Testis (tissue), 5 donors: ENCODE results near the gene CDC42. TPM values are rescaled to one million over a fixed set of nuclear protein-coding genes. Genes with fewer than 3 reads are reported as not detected.
"Not testable (repeated sequence)": the region's sequence is repeated elsewhere in the genome, so short reads cannot be mapped to it uniquely, and the experiment has no call there.

ENCODE experiments used
- DNase-seq: peaks from one replicate; pipeline ENCODE4 v3.0.0-alpha.2; 2019
- H3K27ac ChIP-seq, 2 donors: fragments of 200-600 bp; sonication (generic); one replicate each; pipeline ENCODE4 v1.5.1; 2019
- H3K27me3 ChIP-seq: fragments of 200-600 bp; sonication (generic); one replicate; pipeline ENCODE4 v1.5.1; 2019
- H3K36me3 ChIP-seq: fragments of 200-600 bp; sonication (generic); one replicate; pipeline ENCODE4 v1.5.1; 2017; ENCODE audit warnings: low read depth; ENCODE audit errors: missing control alignments
- H3K4me1 ChIP-seq: fragments of 200-600 bp; sonication (generic); one replicate; pipeline ENCODE4 v1.5.1; 2019
- H3K4me3 ChIP-seq, 2 donors: fragments of 200-600 bp; sonication (generic); one replicate each; pipeline ENCODE4 v1.5.1; 2017 to 2019
- H3K9me3 ChIP-seq: fragments of 200-600 bp; sonication (generic); one replicate; pipeline ENCODE4 v1.5.1; 2017
- CTCF ChIP-seq, 3 experiments: fragments of 450-650 bp in 2 of 3; fragments of 200-600 bp in 1 of 3; sonication (generic) in 1 of 3; IDR thresholded peaks; one replicate each; pipeline ENCODE4 v1.5.1; 2016 to 2019; ENCODE audit warnings: antibody characterized with exemption in 3 of 3, mild to moderate bottlenecking in 2 of 3, moderate library complexity in 1 of 3
- POLR2A ChIP-seq: fragments of 450-650 bp; IDR thresholded peaks from one replicate; pipeline ENCODE4 v1.6.1; 2017; ENCODE audit warnings: antibody characterized with exemption, mild to moderate bottlenecking, moderate library complexity
- WGBS, 2 donors: methylation state at CpG; one replicate each; pipeline ENCODE4 v1.1.5; 2018; 5-methylcytosine and 5-hydroxymethylcytosine counted together
- intact Hi-C: fragments of 100-400 bp; cut with DNase I; formaldehyde crosslinking; loops from one replicate; pipeline ENCODE4 v1.15.1; 2023; ENCODE audit warnings: low total_unique reads
- long read RNA-seq, 2 donors: transcript quantifications; one replicate each; lab custom pipeline, GENCODE V29; 2026
- polyA plus RNA-seq: library from polyadenylated mRNA; stranded (reverse); fragments of 350-450 nt; fragmentation: Illumina TruSeq; extraction: RNeasy Lipid Tissue Mini Kit (QIAGEN cat#74804); gene quantifications from one replicate; pipeline ENCODE4 v1.2.3, GENCODE V29; 2014; ENCODE audit warnings: low read depth, low replicate concordance; ENCODE audit not compliant: insufficient read depth
- total RNA-seq, 2 donors: library from RNA; depleted of rRNA; stranded (reverse); fragments of >200 nt; gene quantifications; one replicate each; pipeline ENCODE4 v1.2.3, GENCODE V29; 2016

The CDC42 gene
- total RNA-seq (100 to 1,000 TPM; 139 to 147 TPM), polyA plus RNA-seq (152 TPM)
- long read RNA-seq, donor 1, partial matches to known transcripts: 111 of 221 reads
- long read RNA-seq, donor 1, other reads (novel, unspliced or antisense): 108 of 221 reads
- long read RNA-seq, donor 2, partial matches to known transcripts: 117 of 189 reads
- long read RNA-seq, donor 2, other reads (novel, unspliced or antisense): 70 of 189 reads

DNA sequence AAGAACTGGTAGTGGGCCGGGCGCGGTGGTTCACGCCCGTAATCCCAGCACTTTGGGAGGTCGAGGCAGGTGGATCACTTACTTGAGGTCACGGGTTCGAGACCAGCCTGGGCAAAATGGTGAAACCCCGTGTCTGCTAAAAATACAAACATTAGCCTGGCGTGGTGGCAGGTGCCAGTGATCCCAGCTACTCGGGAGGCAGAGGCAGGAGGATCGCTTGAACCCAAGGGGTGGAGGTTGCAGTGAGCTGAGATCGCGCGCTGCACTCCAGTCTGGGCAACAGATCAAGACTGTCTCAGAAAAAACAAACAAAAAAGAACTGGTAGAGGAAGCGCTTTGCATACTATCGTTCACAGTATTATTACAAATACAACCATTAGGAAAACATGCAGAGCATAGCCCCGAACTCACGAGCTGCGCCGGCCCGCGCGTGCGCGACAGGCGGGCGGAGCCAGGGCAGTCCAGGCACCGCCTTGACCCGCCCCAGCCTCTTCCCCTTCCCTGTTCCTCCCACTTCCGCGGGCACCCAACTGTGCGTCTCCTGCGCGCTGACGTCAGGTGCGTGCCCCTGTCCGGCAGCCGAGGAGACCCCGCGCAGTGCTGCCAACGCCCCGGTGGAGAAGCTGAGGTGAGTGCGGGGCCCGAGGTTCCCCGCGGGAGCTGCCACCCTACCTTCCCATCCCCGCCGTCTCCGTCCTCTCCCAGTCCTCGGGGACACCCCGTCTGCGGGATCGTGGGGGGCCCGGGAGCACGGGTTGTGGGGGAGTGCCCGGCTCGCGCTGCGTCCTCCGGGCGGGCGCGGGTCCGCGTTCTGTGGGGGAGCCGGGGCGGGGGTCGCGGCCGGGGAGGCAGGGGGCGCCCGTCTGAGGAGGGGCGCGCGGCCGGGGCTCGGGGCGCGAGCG is at the start of gene CDC42:
Gene CDC42 (plus strand): TSS at position 595 of the 902 bp plus-strand sequence. CDS start 25,770 bp downstream, outside the sequence.
- intact Hi-C loops: no loop called here
- TF ChIP-seq CTCF (IDR thresholded peaks at IDR 0.05) (no peak), POLR2A (peak; percentile 92)

DNA sequence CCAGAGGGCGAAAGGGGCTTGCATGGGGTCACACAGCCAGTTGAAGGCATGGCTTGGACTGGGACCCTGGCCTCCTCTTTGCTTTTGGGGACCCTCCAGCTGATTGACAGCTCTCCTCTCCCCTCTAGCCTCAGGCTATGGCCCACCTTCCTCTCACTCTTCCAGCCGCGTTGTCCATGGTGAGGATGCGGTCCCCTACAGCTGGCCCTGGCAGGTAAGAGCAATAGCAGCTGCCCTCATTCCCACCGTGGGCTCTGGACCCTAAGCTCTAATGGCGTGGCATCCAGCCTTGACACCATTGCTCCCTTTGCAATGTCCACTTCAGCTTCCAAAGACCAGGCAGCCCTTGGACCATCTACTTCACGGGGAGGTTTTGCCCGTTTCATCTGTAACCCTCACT is 49.6 kb upstream of the CDC42 start:
- WGBS, 2 donors: 91 to 97% methylated on average over 6 to 8 of the region's 8 CpGs
- H3K27me3 ChIP-seq, H3K9me3 ChIP-seq, H3K4me3 ChIP-seq, H3K27ac ChIP-seq, intact Hi-C loops, H3K4me1 ChIP-seq, DNase-seq, H3K36me3 ChIP-seq: not testable (repeated sequence)

More for the DNA sequence above, at the start of gene CDC42:
- Histone ChIP-seq H3K27ac (peak within 1 kb of the TSS; percentile 95 to 100), H3K9me3 (no peaks in the 10 kb centered on the region), H3K4me1 (peaks cover 28% of the 10 kb centered on the region), H3K27me3 (no peaks in the 10 kb centered on the region), H3K4me3 (peak within 1 kb of the TSS; percentile 91 to 99), H3K36me3 (no peaks in the 10 kb centered on the region)
- WGBS, 2 donors: 15 to 16% methylated on average over 36 to 60 of the region's 81 CpGs
- peak; percentile 98 for DNase-seq

DNA sequence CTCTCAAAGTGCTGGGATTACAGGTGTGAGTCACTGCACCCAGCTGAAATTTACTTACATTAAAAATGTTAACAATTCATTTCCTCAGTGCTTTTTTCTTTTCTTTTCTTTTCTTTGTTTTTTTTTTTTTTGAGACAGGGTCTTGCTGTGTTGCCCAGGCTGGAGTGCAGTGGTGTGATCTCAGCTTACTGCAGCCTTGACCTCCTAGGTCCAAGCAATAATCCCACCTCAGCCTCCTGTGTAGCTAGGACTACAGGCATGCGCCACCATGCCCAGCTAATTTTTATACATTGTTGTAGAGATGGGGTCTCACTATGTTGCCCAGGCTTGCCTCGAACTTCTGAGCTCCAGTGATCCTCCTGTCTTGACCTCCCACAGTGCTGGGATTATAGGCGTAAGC is 48.5 kb upstream of the CDC42 start:
- H3K4me3 ChIP-seq, H3K27ac ChIP-seq, H3K27me3 ChIP-seq, H3K4me1 ChIP-seq, DNase-seq, H3K9me3 ChIP-seq, H3K36me3 ChIP-seq, intact Hi-C loops: not testable (repeated sequence)
- WGBS, 2 donors: 88 to 100% methylated on average over 1 to 3 of the region's 3 CpGs

DNA sequence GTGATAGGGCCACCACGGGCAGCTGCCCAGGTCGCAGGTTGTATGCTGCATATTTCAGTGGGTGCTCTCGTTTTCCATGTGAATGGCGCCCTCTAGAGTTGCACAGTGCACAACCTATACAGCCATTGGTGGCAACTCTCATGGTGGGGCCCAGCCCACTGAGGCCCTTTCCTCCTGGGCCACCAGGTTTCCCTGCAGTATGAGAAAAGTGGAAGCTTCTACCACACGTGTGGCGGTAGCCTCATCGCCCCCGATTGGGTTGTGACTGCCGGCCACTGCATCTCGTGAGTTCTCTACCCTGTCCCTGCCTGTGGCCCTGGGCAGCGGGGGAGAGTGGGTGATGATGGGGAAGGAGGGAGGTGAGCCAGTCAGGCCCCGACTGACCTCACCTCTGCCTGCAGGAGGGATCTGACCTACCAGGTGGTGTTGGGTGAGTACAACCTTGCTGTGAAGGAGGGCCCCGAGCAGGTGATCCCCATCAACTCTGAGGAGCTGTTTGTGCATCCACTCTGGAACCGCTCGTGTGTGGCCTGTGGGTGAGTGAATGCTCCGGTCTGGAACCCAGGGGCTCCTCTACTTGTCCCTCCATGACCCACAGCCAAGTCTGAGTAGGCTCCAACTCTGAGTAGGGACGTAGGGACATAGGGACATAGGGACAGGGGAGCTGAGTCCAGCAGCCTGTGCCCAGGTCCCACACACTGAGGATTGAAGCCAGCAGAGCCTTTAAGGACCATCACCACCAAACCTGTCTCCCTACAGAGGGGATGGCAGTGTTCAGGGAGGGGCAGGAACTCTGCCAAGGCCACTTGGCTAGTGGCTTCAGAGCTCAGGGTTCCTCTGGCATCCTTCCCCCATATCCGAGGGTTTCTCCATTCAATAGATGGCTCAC is 47.0 kb upstream of the CDC42 start:
- intact Hi-C loops: not testable (repeated sequence)
- DNase-seq: peak; percentile 59

DNA sequence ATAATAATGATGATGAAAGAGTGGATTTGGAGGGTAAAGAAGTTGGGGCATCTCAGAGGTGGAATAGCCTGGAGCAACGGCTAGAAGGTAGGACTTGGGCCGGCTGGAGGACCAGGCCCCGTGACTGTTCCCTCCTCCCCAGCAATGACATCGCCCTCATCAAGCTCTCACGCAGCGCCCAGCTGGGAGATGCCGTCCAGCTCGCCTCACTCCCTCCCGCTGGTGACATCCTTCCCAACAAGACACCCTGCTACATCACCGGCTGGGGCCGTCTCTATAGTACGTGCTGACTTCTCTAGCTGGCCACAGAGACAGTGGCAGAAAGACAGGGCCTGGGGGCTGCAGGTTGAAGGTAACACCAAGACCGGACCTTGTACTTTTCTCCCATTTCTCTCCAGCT is 45.8 kb upstream of the CDC42 start:
- 89 to 90% methylated on average over 11 to 13 of the region's 13 CpGs for WGBS, 2 donors
- H3K4me3 ChIP-seq, H3K36me3 ChIP-seq, DNase-seq, H3K27me3 ChIP-seq, H3K9me3 ChIP-seq, H3K4me1 ChIP-seq, intact Hi-C loops, H3K27ac ChIP-seq: not testable (repeated sequence)

More for the DNA sequence above, 47.0 kb upstream of the CDC42 start:
- 80% methylated on average over 16 to 18 of the region's 18 CpGs for WGBS, 2 donors
- H3K27me3 ChIP-seq, H3K4me3 ChIP-seq, H3K36me3 ChIP-seq, H3K27ac ChIP-seq, H3K9me3 ChIP-seq, H3K4me1 ChIP-seq: not testable (repeated sequence)

GRCh38 chr1:22007262-22007661 is 45.2 kb upstream of the CDC42 start:
- H3K36me3 ChIP-seq, H3K9me3 ChIP-seq, intact Hi-C loops, H3K4me1 ChIP-seq, H3K27ac ChIP-seq, DNase-seq, H3K4me3 ChIP-seq, H3K27me3 ChIP-seq: not testable (repeated sequence)
- WGBS, 2 donors: 90% methylated on average over 10 of the region's 10 CpGs; no CpG with 5 or more reads in 1 of the 2 donors

DNA sequence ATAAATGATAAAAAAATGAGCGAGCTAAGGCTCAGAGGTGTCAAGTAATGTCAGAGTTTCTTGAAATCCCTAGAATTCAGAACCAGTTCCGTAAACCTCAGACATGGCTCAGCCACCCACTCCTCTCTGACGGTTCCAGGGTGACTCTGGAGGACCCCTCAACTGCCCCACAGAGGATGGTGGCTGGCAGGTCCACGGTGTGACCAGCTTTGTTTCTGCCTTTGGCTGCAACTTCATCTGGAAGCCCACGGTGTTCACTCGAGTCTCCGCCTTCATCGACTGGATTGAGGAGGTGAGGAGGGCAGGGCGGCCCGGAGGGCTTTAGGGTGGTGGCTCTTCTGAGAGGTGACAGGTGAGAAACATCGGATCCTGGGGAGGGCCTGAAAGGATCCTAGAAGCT is 42.9 kb upstream of the CDC42 start:
- 82 to 89% methylated on average over 7 to 9 of the region's 11 CpGs for WGBS, 2 donors
- H3K9me3 ChIP-seq, H3K27ac ChIP-seq, H3K27me3 ChIP-seq, DNase-seq, H3K36me3 ChIP-seq, intact Hi-C loops, H3K4me3 ChIP-seq, H3K4me1 ChIP-seq: not testable (repeated sequence)

DNA sequence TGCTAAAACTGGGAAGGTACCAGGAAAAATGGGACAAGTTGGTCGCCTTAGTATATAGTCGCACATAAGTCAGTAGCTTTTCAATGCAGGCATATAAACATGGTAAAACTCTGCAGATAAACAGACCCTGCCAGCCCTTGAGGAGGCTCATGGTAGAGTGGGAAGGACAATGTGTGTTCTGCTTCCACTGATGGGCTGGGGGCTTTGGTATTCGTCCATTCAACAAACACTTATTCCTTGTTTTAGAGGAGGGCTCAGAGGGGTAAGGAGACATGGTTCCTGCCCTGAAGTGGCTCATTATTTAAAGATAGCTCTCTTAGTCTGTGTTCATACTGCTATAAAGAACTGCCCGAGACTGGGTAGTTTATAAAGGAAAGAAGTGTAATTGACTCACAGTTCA is 39.8 kb upstream of the CDC42 start:
- H3K9me3 ChIP-seq, DNase-seq, H3K4me3 ChIP-seq, H3K27ac ChIP-seq, intact Hi-C loops, H3K36me3 ChIP-seq, H3K27me3 ChIP-seq, H3K4me1 ChIP-seq: not testable (repeated sequence)
- WGBS, 2 donors: 73 to 90% methylated on average over 2 to 4 of the region's 4 CpGs

DNA sequence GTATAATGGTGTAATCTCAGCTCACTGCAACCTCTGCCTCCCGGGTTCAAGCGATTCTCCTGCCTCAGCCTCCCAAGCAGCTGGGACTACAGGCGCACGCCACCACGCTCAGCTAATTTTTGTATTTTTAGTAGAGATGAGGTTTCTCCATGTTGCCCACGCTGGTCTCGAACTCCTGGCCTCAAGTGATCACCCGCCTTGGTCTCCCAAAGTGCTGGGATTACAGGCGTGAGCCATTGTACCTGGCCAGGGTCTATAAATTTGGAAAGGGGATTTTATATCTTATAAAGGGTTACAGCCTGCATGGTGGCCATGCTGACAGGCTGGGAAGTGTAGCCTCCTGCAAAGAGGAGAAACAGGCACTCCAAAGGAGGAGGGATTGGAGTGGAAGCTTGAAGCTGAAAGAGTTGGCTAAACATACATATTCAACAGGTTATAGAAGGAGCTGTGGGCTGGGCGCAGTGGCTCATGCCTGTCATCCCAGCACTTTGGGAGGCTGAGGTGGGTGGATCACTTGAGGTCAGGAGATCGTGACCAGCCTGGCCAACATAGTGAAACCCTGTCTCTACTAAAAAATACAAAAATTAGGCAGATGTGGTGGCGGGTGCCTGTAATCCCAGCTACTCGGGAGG is 37.8 kb upstream of the CDC42 start:
- 86 to 88% methylated on average over 12 to 13 of the region's 13 CpGs for WGBS, 2 donors
- H3K4me3 ChIP-seq, intact Hi-C loops, H3K9me3 ChIP-seq, H3K27me3 ChIP-seq, DNase-seq, H3K36me3 ChIP-seq, H3K27ac ChIP-seq, H3K4me1 ChIP-seq: not testable (repeated sequence)
